Ishikawa (cell line): ENCODE results near the gene LRRC15.

ENCODE experiments used
- CEBPB ChIP-seq: IDR thresholded peaks from 2 replicates; pipeline ENCODE4 v1.6.1; 2012
- CREB1 ChIP-seq: IDR thresholded peaks from 2 replicates; pipeline ENCODE4 v1.6.1; 2012; ENCODE audit warnings: low read depth
- EGR1 ChIP-seq: IDR thresholded peaks from 2 replicates; pipeline ENCODE4 v1.6.1; 2012
- EP300 ChIP-seq: IDR thresholded peaks from 2 replicates; pipeline ENCODE4 v1.6.1; 2012; ENCODE audit warnings: borderline replicate concordance
- FOXM1 ChIP-seq: IDR thresholded peaks from 2 replicates; pipeline ENCODE4 v1.6.1; 2012; ENCODE audit warnings: low read depth, borderline replicate concordance
- NFIC ChIP-seq: IDR thresholded peaks from 2 replicates; pipeline ENCODE4 v1.6.1; 2012
- RAD21 ChIP-seq: IDR thresholded peaks from 2 replicates; pipeline ENCODE4 v1.6.1; 2012; ENCODE audit warnings: low read depth
- REST ChIP-seq: IDR thresholded peaks from 2 replicates; pipeline ENCODE4 v1.6.1; 2012; ENCODE audit warnings: low read depth, mild to moderate bottlenecking
- TAF1 ChIP-seq: IDR thresholded peaks from 2 replicates; pipeline ENCODE4 v1.6.1; 2012; ENCODE audit warnings: low read depth, mild to moderate bottlenecking
- TCF12 ChIP-seq: IDR thresholded peaks from 2 replicates; pipeline ENCODE4 v1.6.1; 2012; ENCODE audit warnings: low read depth
- TEAD4 ChIP-seq: IDR thresholded peaks from 2 replicates; pipeline ENCODE4 v1.6.1; 2012
- USF1 ChIP-seq: IDR thresholded peaks from 2 replicates; pipeline ENCODE4 v1.6.1; 2012
- YY1 ChIP-seq: IDR thresholded peaks from 2 replicates; pipeline ENCODE4 v1.6.1; 2012; ENCODE audit warnings: low read depth
- ZBTB7A ChIP-seq: IDR thresholded peaks from 2 replicates; pipeline ENCODE4 v1.6.1; 2012; ENCODE audit warnings: low read depth
- TF ChIP-seq, protein P1 (sequence below): IDR thresholded peaks from 2 replicates; pipeline ENCODE4 v1.6.1; 2012

Gene LRRC15

GRCh38 chr3:194380326-194380725 is 10.8 kb upstream of the LRRC15 start:
- TF ChIP-seq CEBPB (no peak), TCF12 (no peak), NFIC (no peak), ZBTB7A (no peak), EP300 (no peak), YY1 (no peak), RAD21 (no peak), EGR1 (no peak), USF1 (no peak), TEAD4 (no peak), FOXM1 (no peak)
- TF ChIP-seq, protein P1, sequence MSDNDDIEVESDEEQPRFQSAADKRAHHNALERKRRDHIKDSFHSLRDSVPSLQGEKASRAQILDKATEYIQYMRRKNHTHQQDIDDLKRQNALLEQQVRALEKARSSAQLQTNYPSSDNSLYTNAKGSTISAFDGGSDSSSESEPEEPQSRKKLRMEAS: no peak

GRCh38 chr3:194379651-194380050 is 10.1 kb upstream of the LRRC15 start:
- TF ChIP-seq, protein P1: no peak
- TF ChIP-seq CEBPB (no peak), YY1 (no peak), NFIC (no peak), CREB1 (no peak), REST (no peak), TCF12 (no peak), TEAD4 (no peak), USF1 (no peak), RAD21 (no peak), EGR1 (no peak), FOXM1 (no peak), ZBTB7A (no peak), TAF1 (no peak), EP300 (no peak)

DNA sequence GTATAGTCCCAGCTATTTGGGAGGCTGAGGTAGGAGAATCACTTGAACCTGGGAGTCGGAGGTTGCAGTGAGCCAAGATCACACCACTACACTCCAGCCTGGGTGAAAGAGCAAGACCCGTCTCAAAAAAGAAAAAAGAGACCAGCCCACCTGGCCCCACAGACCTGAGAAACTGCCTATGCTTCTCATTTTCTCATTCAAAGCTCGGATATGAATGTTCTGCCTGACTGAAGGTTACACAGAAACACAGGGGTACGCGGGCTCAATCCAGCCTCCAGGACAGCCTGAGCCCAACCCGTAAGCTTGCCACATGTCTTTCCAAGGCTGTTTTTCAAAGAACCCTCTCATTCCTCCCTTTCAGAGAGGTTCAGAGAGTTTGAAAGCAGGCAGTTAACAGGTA is 9.7 kb upstream of the LRRC15 start:
- TF ChIP-seq NFIC (no peak), EP300 (no peak), USF1 (no peak), FOXM1 (no peak)
- TF ChIP-seq, protein P1: no peak

- TF ChIP-seq CEBPB (no peak), NFIC (no peak), CREB1 (no peak), EGR1 (no peak), USF1 (no peak), EP300 (no peak)
Observed at GRCh38 chr3:194377708-194378107, 8.2 kb upstream of the LRRC15 start.

- TF ChIP-seq EP300 (no peak), RAD21 (no peak), EGR1 (no peak), NFIC (no peak), USF1 (no peak)
- TF ChIP-seq, protein P1: no peak
Observed at GRCh38 chr3:194376241-194376560, 6.7 kb upstream of the LRRC15 start.

DNA sequence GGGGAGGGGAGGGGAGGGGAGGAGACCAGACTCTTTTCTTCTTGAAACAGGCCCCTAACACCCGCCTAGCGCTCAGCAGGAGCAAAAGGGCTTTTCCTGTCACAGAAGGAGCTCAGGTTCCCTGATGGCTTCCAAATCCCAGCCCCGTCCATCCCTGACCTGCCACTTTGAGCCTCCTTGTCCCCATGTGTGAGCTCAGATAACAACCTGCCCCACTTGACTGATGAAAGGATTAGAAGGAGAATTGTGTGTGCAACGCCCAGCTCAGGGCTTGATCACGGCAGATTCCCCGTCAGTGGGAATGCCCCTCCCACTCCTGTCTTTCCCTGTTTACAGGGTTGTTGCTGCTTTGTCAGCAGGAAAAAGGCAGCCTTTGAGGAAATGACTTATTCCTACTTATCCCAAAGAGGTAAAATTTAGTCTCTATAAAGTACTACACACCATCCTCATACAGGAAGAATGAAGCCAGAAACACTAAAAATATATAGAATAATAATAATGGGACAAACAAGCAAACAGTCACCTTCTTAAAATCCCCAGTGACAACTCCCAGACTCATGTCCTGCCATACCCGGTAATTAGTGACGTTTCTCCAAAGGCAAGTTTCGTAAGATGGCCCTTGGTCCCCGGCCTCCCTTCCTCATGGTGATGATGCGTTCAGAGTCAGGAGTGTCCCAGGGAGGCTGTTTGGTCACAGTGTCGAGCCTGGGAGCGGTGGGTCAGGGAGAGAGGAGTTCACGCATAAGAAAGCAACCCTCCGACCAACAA is 6.1 kb upstream of the LRRC15 start:
- no peak for TF ChIP-seq YY1

- TF ChIP-seq TAF1 (no peak), EGR1 (no peak), CEBPB (no peak), FOXM1 (no peak)
Observed at GRCh38 chr3:194374935-194375334, 5.4 kb upstream of the LRRC15 start.
